IPS-NIHi7 (cell line): ENCODE data around the gene RUFY3.
A peak's percentile ranks its signal among the peaks of the same experiment; 100 is the strongest.
"Not testable (repeated sequence)": the region's sequence is repeated elsewhere in the genome, so short reads cannot be mapped to it uniquely, and the experiment has no call there.

ENCODE experiments used
- DNase-seq: peaks from one replicate; pipeline ENCODE4 v3.0.0; 2012; ENCODE audit warnings: mixed read lengths; ENCODE audit errors: extremely low spot score

Gene RUFY3, protein sequence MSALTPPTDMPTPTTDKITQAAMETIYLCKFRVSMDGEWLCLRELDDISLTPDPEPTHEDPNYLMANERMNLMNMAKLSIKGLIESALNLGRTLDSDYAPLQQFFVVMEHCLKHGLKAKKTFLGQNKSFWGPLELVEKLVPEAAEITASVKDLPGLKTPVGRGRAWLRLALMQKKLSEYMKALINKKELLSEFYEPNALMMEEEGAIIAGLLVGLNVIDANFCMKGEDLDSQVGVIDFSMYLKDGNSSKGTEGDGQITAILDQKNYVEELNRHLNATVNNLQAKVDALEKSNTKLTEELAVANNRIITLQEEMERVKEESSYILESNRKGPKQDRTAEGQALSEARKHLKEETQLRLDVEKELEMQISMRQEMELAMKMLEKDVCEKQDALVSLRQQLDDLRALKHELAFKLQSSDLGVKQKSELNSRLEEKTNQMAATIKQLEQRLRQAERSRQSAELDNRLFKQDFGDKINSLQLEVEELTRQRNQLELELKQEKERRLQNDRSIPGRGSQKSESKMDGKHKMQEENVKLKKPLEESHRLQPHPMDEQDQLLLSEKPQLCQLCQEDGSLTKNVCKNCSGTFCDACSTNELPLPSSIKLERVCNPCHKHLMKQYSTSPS

DNA sequence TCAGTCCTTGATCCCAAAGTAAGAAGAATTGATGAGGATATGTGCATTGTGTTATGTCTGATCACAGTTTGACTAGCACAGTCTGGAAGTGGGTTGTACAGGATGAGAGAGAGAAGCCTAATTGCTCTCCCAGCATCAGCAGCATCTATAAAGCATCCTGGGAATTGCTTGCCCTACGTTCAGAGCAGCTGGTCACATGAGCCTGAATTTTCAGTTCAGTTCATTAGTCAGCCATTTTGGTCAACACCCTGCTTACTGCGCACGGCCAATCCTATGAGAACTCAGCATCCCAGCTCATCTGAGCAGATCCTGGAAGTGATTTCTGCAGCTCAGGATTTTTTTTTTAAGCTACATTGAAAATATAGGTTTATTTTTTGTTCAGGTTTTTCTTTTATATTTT lies at the start of gene RUFY3:
Gene RUFY3, plus strand, starts transcription at position 218 of the 400 bp plus-strand sequence. CDS start 610 bp downstream, outside the sequence.
- no peak for DNase-seq

DNA sequence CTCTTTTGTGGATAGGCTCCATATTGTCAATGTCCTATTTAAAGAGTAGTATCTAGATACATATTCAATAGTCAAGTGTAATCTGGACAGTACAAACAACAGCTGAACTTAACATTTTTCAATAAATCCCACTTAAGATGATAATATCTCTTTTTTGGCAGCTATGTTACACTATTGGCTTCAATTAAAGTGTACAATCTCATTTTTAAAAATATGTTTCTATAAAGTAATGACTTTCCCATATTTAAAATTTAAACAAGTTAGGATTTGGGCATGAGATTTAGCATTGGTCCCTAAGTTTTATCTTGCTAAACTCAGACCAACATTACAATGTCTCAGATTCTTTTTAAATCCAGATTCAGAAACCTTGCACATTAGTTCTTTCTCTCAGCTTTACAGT lies 47.6 kb upstream of the RUFY3 start:
- DNase-seq, result no peak

DNA sequence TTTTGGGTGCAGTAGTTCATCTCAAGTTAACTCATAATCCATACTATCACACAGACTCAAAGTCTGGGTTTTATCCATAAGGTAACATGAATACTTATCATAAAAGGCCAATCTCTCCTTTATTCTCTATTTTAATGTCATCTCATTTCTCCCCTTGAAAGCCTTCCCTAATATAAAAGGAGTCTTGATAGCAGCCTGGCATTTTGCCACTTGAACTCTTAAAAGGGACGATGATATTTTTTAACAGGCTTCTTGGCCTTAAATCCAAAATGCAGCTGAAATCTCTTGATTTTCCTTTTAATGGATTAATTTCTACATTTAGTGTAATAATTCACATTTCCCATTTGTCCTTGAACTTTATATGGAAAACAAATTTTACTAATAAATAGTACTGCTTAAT lies 47.0 kb upstream of the RUFY3 start:
- DNase-seq, result no peak

DNA sequence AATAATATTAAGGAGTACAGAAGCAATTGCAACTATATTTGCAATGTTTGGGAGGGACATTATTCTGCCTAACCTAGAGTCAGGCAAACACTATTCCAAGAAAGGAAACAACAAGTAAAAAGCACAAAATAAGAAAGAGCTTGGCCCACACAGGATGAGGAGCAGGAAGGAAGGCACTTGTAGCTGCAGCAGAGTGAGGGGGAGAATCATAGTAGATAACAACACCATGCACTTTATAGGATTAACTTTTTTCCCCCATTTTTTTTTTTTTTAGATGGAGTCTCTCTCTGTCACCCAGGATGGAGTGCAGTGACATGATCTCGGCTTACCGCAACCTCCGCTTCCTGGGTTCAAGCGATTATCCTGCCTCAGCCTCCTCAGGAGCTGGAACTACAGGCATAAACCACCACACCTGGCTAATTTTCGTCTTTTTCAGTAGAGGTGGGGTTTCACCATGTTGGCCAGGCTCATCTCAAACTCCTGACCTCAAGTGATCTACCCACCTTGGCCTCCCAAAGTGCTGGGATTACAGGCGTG lies 45.1 kb upstream of the RUFY3 start:
- DNase-seq, result no peak

DNA sequence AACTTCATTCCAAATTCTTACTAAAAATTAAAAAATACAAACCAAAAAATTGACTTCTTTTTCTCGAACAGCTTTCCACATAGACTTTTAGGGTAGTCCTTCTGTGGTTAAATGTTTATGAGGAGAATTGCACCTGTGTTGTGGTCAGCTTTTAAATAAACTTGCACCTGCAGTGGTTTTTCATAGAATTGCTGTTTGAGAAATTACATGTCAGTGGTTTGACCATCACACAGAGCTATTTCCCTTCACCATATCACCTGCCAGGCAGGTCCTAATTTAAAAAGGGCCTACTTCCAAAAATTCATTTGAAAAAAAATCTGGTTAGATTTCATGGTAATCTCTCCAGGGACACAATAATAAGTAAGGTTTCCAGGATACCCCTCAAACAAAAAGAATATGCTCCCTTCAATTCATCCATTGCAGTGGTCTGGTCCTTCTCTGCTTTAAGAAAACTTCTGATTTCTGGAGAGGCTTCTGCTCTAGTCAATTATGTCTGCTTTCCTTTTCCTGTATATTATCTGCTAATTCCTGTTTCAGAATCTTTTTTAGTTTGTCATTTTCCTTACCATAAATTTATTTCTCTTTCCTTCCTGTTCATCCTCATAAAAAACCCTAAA lies 43.3 kb upstream of the RUFY3 start:
- DNase-seq, result no peak

DNA sequence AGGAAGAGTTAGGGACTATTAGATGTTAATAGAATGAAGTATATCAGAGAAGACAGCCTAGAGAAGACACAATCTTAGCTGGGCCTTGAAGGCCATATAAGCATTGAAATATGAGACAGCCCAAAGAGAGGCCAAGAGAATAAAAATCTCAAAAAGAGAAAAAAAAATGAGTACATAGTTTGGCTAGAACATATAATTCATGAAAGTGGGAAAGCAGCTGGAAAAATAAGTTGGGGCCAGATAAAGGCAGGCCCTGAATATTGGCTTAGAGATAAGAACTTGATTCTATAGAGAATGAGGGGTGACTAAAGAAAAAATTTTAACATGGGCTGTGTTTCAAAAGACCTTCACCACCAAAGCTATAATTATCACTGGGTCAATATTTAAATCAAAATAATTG lies 40.8 kb upstream of the RUFY3 start:
- no peak for DNase-seq

DNA sequence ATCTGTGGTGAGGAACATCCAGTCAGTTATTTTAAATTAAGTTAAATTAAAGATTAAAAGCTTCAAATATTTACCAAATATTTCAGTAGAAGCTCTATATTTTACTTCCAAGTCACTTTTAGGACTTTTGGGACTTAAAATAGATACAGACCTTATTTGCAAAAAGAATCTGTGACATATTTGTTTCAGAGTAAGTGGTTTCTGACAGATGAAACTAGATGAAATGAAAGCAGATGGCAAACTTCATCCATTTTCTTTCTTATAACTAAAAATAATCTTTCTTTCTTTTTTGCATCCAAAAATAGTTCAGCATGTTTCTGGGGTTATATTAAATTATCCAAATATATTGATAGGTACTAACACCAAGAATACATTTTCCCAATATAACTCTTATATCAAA lies 40.1 kb upstream of the RUFY3 start:
- no peak for DNase-seq

DNA sequence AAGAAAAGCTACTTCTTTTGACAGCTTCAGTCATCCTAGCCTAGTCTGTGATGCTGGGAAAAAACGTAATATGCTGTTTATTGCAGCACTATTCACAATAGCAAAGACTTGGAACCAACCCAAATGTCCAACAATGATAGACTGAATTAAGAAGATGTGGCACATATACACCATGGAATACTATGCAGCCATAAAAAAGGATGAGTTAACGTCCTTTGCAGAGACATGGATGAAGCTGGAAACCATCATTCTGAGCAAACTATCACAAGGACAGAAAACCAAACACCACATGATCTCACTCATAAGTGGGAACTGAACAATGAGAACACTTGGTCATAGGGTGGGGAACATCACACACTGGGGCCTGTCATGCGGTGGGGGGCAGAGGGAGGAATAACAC lies 39.6 kb upstream of the RUFY3 start:
- not testable (repeated sequence) for DNase-seq

DNA sequence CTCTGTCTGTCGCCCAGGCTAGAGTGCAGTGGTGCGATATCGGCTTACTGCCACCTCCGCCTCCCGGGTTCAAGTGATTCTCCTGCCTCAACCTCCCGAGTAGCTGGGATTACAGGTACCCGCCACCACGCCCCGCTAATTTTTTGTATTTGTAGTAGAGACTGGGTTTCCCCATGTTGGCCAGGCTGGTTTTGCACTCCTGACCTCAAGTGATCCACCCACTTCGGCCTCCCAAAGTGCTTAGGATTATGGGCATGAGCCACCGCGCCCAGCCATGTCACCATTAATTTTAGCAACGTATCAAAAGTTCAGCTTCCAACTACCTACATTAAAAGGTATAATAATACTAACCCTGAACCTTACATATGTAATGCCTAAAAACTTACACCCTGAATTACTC lies 34.4 kb upstream of the RUFY3 start:
- no peak for DNase-seq

DNA sequence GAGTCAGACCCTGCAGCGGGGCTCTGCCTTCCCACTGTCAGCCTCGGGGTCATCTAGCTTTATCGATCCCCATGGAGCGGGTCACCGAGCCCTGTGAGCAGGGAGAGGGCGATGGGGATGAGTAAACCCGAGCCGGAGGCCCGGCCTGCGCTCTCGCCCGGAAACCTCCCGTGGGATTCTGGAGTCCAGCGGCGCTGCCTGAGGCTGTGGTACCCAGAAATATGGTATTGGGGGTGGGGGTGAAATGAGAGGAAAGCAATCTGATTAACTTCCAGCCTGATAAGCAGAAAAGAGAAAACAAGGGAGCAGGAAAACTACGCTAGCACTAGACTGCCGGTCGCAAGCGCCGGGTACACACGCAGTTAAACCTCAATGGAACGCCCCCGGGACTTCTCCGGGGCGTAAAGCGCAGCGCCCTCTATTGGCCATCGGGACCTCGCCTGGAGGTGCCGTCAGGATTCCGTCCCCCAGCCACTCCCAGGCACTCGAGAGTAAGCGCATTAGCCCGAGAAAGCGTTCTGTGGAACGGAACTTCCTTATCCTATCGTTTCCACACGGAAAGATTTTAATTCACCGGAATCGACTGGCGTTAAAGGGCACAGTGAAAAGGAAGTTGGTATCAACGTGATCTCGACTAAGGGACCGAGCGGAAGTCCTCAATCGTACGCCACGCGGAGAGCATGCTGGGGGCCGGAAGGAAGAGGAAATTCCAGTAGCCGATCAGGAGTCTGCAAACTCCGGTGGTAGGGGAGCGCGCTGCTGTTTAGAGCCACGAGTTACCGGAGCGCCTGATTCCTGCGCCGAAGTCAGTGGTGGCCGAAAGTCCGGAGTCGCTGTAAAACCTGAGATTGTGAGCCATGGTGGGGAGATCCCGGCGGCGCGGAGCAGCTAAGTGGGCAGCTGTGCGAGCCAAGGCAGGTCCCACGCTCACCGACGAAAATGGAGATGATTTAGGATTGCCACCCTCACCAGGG lies 33.7 kb upstream of the RUFY3 start, which contains the start of gene UTP3:
Gene UTP3, plus strand, starts transcription at position 712 of the 974 bp plus-strand sequence. Its CDS starts 146 bp downstream, at position 858.
- DNase-seq, result peak; percentile 92

DNA sequence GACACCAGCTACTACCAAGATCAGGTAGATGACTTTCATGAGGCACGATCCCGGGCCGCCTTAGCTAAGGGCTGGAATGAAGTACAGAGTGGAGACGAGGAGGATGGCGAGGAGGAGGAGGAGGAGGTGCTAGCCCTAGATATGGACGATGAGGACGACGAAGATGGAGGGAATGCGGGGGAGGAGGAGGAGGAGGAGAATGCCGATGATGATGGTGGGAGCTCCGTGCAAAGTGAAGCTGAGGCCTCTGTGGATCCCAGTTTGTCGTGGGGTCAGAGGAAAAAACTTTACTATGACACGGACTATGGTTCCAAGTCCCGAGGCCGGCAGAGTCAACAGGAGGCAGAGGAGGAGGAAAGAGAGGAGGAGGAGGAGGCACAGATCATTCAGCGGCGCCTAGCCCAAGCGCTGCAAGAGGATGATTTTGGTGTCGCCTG lies 33.0 kb upstream of the RUFY3 start:
- DNase-seq, result peak; percentile 13

DNA sequence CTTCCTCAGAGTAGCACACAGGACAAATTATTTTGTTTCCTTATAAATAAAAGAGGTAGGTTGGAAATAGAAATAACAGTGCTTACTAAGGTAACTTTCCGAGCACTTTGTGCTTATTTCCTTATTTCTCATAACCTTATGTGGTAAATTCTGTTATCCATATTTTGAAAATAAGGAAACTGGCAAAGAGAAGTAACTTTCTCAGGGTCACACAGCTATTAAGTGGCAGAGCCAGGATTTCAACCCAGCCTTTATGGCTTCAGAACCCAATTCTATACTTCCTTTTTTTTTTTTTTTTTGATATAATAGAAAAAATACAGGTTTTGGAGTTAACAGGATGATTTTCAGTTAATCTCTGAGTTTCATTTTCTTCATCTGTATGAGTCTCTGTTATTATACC lies 30.1 kb upstream of the RUFY3 start:
- no peak for DNase-seq

DNA sequence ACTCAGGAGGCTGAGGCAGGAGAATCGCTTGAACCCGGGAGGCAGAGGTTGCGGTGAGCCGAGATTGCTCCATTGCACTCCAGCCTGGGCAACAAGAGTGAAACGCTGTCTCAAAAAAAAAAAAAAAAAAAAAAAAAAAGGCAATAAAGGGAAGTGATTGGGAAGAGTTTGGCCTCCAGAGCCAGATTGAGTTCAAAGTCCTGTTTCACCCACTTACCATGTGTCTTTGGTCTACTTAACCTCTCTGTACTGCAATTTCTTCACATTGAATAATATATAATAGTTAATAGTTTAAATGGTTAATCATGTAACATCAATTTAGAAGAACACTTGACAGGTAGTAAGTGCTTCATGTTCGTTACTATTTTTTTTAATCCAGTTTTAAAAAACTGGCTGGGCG lies 27.1 kb upstream of the RUFY3 start:
- DNase-seq, result not testable (repeated sequence)

DNA sequence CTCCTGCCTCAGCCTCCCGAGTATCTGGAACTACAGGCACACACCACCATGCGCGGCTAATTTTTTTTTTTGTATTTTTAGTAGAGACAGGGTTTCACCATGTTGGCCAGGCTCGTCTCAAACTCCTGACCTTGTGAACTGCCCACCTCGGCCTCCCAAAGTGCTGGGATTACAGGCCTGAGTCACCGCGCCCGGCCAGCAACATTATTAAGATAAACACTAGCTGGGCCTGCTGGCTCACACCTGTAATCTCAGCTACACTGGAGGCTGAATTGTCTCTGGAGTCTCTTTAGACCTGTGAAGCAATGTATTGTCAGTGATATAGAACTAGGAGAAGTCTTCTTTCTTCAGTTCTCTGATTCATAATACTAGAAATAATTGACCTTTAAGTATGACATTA lies 23.3 kb upstream of the RUFY3 start:
- DNase-seq, result not testable (repeated sequence)

DNA sequence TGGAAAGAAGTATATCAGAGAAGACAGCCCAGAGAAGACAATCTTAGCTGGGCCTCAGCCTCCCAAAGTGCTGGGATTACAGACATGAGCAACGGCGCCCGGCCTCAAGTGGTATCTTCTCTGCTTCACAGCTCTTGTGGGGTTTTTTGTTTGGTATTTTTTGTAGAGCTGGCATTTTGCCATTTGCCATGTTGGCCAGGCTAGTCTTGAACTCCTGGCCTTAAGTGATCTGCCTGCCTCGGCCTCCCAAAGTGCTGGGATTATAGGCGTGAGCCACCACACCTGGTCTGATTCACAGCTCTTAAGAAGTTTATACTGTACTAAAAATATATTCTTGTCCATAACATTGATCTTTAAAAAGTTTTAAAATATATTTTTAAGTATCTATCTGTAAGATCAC lies 21.1 kb upstream of the RUFY3 start:
- DNase-seq, result no peak

DNA sequence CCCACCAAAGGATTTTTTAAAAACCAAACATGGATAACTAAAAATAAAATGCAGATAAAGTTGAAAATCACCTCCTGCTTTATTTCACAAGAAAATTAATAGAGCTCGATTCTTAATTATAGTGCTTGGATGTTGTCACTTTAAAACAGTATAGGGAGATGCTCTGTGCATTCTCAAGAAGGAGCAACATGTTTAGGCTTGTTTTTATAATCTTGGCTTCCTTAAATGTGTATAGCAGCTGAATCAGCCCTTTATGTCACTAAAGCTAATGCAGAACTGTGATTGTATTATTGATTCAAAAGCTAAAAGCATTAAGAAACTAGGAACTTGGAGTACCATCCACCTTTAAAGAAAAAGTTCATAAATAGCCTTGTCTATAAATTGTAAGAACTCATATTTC lies 20.5 kb upstream of the RUFY3 start:
- no peak for DNase-seq

DNA sequence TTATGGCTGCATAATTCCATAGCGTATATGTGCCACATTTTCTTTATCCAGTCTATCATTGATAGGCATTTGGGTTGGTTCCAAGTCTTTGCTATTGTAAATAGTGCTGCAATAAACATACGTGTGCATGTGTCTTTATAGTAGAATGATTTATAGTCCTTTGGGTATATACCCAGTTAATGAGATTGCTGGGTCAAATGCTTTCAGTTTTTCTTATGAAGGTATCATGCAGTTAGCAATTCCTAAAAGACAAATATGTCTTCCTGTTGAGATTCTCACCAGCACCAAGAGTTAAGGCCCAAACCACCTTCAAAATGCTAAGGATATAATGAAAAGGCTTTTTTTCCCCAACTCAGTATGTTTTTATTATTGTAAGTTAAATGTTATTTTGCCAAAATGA lies 19.2 kb upstream of the RUFY3 start:
- not testable (repeated sequence) for DNase-seq

DNA sequence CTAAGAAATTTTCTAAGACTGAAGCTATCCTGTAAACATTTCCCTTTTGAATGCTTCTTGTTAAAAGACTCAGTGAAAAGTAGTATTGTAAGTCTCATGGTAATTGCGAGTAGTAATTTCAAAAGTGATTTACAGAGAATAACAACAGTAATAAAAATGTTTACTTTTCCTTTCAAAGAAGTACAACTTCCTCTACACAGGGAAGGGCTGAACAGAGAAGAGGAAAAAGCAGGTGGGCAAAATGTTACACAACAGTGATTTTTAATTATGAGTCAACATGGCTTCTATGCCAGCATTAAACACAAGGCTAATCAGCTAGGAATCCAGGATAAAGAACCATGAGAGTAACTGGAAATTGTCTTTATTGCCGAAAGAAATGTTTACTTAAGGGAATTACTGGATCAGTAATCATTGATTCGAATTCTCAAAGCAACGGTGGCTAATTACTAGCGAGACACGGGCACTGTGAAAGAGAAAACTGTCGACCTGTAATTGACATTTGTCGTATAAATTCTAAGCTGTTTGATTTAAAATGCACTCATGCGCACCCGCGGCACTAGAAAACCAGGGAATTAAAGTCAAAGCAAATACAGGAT lies 18.0 kb upstream of the RUFY3 start:
- no peak for DNase-seq

DNA sequence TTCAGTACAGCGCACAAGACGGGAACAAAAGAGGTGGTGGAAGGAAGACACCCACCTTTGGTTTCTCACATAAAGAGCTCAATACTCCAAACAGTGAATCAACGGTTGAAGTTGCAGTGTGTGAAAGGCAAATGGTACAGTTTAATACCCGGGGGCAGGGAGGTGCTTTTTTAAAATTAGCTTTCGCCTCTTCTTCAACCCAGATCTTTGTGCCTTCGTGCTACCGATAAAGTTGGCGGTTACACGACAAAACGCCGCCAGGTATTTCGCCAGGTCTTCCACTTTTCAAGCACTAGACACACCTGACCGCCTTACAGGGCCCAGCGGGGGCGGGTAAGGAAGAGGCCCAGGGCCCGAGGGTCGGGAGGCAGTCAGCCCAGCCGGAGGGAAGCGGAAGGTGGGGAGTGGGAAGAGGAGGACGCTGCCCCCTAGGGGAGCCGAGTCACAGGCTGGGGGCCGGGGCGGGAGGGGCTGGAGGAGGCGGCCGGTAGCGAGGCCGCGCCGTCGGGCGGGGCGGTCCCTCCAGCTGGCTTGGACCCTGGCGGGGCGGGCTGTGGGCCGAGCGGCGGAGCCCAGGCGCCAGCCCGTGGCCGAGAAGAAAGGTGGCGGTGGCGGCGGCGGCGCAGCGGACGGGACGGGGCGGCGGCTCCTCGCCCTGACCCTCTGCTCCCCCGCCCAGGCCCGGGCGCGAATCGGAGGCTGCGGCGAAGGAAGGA lies 17.4 kb upstream of the RUFY3 start:
- DNase-seq, result peak; percentile 85

DNA sequence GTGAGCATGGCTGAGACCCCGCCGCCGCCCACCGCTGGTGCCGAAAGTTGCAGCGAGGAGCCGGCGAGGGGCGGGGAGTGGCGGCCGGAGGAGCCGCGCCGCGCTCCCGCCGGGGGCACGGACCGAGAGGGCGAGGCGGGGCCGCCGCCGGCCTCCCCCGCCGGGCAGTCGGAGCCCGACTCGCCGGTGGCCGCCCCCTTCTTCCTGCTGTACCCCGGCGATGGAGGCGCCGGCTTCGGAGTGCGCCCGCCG lies 16.9 kb upstream of the RUFY3 start:
- no peak for DNase-seq
